ENCODE data around the gene MARK2. TPM values are rescaled to one million over a fixed set of nuclear protein-coding genes. Genes with fewer than 3 reads are reported as not detected.
A peak's percentile ranks its signal among the peaks of the same experiment; 100 is the strongest.

MARK2 gene
- total RNA-seq, 3 donors from 2014 or later, result 32.6 to 33.6 (median 33.4) TPM

DNA sequence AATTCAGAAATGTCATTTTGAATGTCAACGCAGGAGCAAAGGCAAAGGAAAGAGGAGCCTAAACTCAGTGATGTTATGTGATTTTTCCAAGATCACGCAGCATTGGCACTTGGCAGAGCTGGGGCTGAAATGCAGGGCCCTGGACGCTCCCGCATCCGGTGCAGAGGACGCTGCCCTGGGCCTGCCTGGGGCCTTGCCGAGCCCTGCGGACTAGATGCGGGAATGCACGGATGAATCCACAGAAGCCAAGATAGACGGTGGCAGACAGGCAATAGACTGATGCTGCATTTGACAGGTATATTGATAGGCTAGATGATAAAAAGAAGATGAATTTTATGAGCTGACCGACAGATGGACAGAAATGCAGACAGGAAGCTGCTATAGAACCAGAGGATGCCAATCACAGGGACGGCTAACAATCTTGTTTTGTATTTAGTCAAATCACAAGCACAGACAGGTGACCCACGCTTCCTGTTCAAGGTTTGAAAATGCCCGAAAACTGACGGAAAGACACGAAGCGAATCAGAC, 696 bp upstream of the MARK2 start:
- Mint-ChIP-seq H3K9me3 (no peaks in the 10 kb centered on the region), H3K27me3 (ENCODE audit: low read depth) (no peaks in the 10 kb centered on the region), H3K4me3 (peak overlapping the region; percentile 86), H3K36me3 (ENCODE audit: insufficient read depth) (no peaks in the 10 kb centered on the region), H3K4me1 (ENCODE audit: low read depth) (peaks cover 43% of the 10 kb centered on the region)
- ATAC-seq, result no peak
- no peak for DNase-seq

DNA sequence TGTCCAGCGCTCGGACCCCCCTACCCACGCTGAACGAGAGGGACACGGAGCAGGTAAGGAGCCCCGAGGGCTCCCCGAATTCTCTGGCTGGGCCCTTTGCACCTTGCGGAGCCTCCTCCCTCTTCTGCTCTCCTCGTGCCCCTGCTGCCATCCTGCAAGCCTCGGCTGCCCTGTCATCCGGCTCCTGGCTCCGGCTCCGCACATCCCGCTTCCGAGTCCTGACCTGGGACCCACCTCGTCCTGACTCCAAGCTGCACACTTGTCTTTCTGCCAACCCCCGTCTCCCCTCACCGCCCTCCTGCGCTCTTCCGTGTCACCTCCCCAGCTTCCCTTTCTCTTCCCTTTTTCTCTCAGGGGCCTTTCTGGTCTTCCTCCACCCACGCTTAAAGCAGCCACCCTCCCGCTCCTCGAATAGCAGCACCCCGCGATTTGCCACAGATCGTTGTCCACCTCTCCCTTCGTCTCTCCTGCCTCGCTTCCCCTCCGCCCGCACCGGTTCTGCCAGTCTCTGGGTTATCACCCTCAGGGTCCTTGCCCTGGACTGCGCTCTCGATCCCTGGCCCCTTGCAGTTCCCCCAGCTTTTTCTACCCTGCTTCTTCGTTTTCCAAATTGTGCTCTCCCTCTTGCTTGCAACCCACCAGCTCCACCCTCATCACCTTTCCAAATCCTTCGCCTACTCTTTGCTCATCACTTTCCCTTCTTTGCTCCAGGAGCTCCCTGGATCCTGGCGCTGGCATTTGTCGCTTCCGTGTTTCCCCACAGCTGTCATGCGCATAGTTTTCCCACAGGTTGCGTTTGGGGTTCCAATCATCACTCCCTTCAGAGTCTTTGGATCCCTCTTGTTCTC, 822 bp downstream of the MARK2 start:
- Mint-ChIP-seq H3K4me1 (ENCODE audit: low read depth) (peaks cover 55% of the 10 kb centered on the region), H3K9me3 (no peaks in the 10 kb centered on the region), H3K4me3 (peak overlapping the region; percentile 91), H3K27me3 (ENCODE audit: low read depth) (no peaks in the 10 kb centered on the region), H3K36me3 (ENCODE audit: insufficient read depth) (peaks cover 4% of the 10 kb centered on the region)
- DNase-seq, result peak; percentile 11
- ATAC-seq, result no peak

DNA sequence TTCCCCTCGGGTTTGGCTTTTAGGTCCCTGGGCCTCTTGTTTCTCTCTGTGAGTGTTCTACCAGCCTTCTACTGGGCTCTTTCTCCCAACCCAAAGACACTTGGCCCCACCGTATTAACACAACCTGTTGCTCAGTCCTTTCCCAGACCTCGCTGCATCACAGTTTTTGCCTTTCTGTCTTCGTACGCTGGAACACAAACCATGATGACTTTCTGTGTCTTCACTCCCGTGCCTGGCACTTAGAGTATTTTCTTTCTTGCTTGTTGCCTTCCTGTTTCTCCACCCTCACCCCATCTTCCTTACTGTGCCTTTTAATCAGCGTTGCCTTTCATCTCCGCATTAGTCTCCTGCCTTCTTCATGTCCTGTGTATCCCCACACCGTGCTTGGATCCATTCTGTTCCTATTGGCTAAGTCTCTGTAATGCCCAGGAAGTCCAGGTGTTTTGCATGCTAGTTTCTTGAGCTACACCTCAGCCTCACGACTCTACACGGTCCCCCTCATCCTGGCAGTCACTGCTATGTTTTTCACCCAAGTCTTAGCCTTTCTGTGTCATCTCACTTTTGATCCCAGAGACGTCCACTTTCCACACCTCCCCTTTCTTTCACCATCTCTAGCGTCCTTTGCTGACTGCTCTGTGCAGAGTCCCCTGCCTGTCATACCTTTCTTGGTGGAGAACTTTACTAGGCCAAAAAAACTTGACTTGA, 1.6 kb downstream of the MARK2 start:
- H3K36me3 Mint-ChIP-seq (ENCODE audit: insufficient read depth), result peaks cover 4% of the 10 kb centered on the region
- no peaks in the 10 kb centered on the region for H3K9me3 Mint-ChIP-seq
- peak overlapping the region; percentile 91 for H3K4me3 Mint-ChIP-seq
- peaks cover 63% of the 10 kb centered on the region for H3K4me1 Mint-ChIP-seq (ENCODE audit: low read depth)
- ATAC-seq (no peak), DNase-seq (no peak)
- no peaks in the 10 kb centered on the region for H3K27me3 Mint-ChIP-seq (ENCODE audit: low read depth)

DNA sequence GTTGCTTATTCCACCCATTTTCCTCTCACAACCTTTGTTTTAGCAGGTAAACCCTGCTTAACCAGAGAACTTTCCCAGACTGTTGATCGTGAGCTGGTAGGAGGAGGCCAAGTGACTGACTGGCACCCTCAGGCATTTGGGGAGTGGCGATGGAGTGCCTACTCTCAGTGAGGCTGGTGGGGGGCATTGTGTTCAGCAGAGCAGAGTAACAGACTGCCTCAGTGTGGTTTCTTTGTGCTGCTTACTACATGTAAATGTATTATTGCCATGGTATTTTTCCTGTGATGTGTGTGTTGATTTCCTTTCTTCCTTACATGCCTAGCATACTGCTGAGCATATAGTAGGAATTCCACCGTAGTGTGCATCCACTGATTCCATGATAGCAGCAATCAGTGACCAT, 2.6 kb downstream of the MARK2 start:
- H3K36me3 Mint-ChIP-seq (ENCODE audit: insufficient read depth), result peaks cover 4% of the 10 kb centered on the region
- peaks cover 68% of the 10 kb centered on the region for H3K4me1 Mint-ChIP-seq (ENCODE audit: low read depth)
- H3K4me3 Mint-ChIP-seq, result peak overlapping the region; percentile 91
- DNase-seq, result no peak
- H3K27me3 Mint-ChIP-seq (ENCODE audit: low read depth), result no peaks in the 10 kb centered on the region
- no peaks in the 10 kb centered on the region for H3K9me3 Mint-ChIP-seq
- no peak for ATAC-seq

DNA sequence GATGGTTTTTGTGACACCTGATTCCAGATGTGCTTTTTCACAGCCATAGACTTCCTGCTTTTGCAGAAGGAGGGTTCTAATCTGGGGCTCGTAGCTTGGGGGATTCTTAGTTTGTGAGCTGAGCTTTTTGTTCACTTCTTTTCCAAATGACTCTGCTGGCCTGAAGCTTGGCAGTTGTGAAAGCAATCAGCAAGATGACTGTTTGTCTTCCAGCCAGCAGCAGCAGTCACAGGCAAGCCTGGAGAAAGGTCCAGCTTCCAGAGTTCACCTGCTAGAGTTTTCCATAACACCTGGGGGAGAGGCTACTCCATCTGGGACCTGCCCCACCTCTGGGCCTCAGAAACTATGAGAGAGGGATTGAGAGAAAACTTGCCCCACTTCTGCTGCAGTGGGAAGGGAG, 4.1 kb downstream of the MARK2 start:
- ATAC-seq (no peak), DNase-seq (no peak)
- no peak overlapping the region for H3K4me3 Mint-ChIP-seq
- peaks cover 6% of the 10 kb centered on the region for H3K36me3 Mint-ChIP-seq (ENCODE audit: insufficient read depth)
- no peaks in the 10 kb centered on the region for H3K27me3 Mint-ChIP-seq (ENCODE audit: low read depth)
- H3K9me3 Mint-ChIP-seq, result no peaks in the 10 kb centered on the region
- H3K4me1 Mint-ChIP-seq (ENCODE audit: low read depth), result peaks cover 69% of the 10 kb centered on the region

DNA sequence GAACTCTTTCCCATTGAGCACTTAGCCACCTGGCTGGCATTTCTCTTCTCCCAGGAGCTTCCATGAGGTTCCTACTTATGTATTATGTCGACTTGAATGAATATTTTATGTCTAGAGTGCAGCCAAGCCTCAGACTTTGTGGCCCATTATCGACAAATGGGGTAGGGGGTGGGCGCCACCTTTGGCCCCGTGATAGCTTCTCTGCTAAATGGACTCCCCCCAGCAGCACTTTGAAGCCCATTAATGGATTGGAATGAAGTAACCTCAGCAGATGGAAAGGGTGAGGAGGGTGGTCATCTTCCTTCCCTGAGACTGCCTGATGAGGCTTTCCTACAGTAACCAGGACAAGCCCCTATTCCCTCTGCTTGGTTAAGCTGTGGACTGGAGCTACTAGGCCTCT, 5.9 kb downstream of the MARK2 start:
- Mint-ChIP-seq H3K9me3 (no peaks in the 10 kb centered on the region), H3K27me3 (ENCODE audit: low read depth) (no peaks in the 10 kb centered on the region), H3K4me1 (ENCODE audit: low read depth) (peaks cover 78% of the 10 kb centered on the region), H3K36me3 (ENCODE audit: insufficient read depth) (peaks cover 9% of the 10 kb centered on the region), H3K4me3 (no peak overlapping the region)
- ATAC-seq (no peak), DNase-seq (no peak)

DNA sequence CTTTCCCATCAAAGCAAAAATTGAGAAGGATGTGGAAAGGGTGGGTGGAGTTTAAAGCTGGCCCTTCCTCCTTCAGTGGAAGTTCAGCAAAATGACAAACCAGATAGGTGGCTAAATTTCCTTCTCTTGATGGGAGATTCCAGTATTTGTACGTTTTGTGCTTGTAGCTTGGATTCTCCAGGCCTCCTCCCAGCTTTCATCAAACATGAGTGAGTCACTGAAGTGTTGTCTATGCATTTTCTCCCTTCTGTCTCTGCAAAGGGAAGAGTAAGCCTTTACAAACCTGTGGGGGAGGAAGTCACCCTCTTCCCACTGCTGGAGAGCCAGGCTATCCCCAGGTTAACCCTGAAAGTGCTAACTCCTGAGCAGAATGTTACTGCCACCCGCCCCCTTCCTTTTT, 6.4 kb downstream of the MARK2 start:
- peaks cover 79% of the 10 kb centered on the region for H3K4me1 Mint-ChIP-seq (ENCODE audit: low read depth)
- H3K4me3 Mint-ChIP-seq, result no peak overlapping the region
- no peak for ATAC-seq
- peaks cover 9% of the 10 kb centered on the region for H3K36me3 Mint-ChIP-seq (ENCODE audit: insufficient read depth)
- no peaks in the 10 kb centered on the region for H3K27me3 Mint-ChIP-seq (ENCODE audit: low read depth)
- H3K9me3 Mint-ChIP-seq, result no peaks in the 10 kb centered on the region
- no peak for DNase-seq

DNA sequence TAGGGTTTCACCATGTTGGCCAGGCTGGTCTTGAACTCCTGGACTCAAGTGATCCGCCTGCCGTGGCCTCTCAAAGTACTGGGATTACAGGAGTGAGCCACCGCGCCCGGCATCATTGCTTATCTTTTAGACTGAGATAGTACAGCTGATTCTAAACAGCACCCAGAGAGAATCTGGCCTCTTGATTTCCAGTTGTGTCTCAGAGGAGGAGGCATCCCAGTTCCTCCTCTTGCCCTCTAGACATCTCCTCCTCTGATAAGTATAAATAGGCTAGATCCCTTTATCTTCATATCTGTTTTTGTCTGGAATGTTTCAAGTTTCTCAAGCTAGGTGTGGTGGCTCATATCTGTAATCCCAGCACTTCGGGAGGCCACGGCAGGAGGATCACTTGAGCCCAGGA, 7.0 kb downstream of the MARK2 start:
- DNase-seq (no peak), ATAC-seq (no peak)
- Mint-ChIP-seq H3K4me3 (no peak overlapping the region), H3K36me3 (ENCODE audit: insufficient read depth) (peaks cover 9% of the 10 kb centered on the region), H3K4me1 (ENCODE audit: low read depth) (peaks cover 79% of the 10 kb centered on the region), H3K9me3 (no peaks in the 10 kb centered on the region), H3K27me3 (ENCODE audit: low read depth) (no peaks in the 10 kb centered on the region)

DNA sequence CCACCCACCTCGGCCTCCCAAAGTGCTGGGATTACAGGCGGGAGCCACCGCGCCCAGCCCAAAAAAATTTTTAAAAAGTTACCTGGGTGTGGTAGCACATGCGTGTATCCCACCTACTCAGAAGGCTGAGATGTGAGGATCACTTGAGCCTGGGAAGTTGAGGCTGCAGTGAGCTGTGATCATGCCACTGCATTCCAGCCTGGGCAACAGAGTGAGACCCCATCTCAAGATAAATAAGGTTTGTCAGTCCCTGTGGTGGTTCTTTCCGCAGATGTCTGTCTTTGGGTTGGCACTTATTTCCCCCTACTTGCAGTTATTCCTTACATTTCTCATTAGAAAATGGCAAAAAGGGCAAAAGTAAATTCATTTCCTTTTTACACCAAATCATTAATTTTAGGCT, 8.0 kb downstream of the MARK2 start:
- DNase-seq, result no peak
- Mint-ChIP-seq H3K4me3 (no peak overlapping the region), H3K9me3 (no peaks in the 10 kb centered on the region), H3K4me1 (ENCODE audit: low read depth) (peaks cover 79% of the 10 kb centered on the region), H3K36me3 (ENCODE audit: insufficient read depth) (peaks cover 13% of the 10 kb centered on the region), H3K27me3 (ENCODE audit: low read depth) (no peaks in the 10 kb centered on the region)
- no peak for ATAC-seq

DNA sequence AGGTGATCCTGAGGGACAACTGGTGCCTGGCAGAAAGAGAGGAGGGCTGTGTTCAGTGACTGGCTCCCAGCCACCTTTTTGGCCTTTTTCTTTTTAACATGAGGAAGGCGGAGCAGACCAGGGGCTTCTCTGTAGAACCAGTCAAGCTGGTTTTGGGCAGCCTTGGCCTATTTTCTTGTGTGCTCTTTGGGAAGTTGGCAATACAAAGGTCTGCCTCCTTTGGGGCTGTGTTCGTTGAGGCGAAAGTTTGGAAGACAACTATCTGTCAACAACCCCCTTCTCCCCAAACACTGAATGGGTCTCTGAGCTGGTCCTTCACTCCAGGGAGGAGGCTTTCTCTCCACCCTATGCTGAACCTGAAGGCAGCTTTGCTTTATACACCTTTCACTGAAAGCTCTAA, 8.5 kb downstream of the MARK2 start:
- H3K9me3 Mint-ChIP-seq, result no peaks in the 10 kb centered on the region
- H3K27me3 Mint-ChIP-seq (ENCODE audit: low read depth), result no peaks in the 10 kb centered on the region
- peaks cover 13% of the 10 kb centered on the region for H3K36me3 Mint-ChIP-seq (ENCODE audit: insufficient read depth)
- peaks cover 79% of the 10 kb centered on the region for H3K4me1 Mint-ChIP-seq (ENCODE audit: low read depth)
- DNase-seq (no peak), ATAC-seq (no peak)
- H3K4me3 Mint-ChIP-seq, result no peak overlapping the region

DNA sequence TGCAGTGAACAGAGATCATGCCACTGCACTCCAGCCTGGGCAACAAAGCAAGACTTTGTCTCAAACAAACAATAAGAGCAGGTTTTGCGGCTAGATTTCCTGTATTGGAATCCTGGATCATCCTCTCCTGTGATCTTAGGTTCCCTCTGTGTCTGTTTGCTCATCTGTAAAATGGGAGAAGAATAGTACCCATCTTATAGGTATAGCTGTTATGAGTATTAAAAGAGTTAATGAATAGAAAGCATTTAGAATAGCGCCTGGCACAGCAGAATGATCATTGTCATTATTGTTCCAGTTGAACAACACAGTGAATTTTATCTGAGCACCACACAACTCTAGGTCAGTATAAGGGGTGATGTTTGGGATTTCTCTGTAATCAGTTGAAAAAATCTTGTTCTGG, 10.8 kb downstream of the MARK2 start:
- DNase-seq, result no peak
- peaks cover 10% of the 10 kb centered on the region for H3K36me3 Mint-ChIP-seq (ENCODE audit: insufficient read depth)
- H3K4me3 Mint-ChIP-seq, result no peak overlapping the region
- H3K9me3 Mint-ChIP-seq, result no peaks in the 10 kb centered on the region
- ATAC-seq, result no peak
- peaks cover 71% of the 10 kb centered on the region for H3K4me1 Mint-ChIP-seq (ENCODE audit: low read depth)
- no peaks in the 10 kb centered on the region for H3K27me3 Mint-ChIP-seq (ENCODE audit: low read depth)

DNA sequence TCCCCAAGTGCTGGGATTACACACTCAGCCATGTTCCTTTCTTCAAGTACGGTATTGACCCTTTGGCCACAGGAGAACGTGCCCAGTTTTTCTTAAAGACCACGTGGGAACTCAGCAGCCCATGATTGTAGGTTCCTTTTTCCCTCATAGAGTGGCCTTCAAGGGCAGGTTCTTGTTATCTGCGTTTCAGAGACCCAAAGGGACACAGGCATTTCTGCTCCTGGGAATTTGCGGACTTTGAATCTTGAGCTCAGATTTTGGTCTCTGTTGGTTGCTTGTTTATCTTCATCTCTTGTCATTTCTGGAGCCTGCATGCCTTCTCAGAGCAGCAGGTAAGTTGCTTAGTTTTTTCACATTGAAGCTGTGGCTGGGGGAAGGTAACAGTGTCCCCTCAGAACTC, 12.0 kb downstream of the MARK2 start:
- Mint-ChIP-seq H3K9me3 (no peaks in the 10 kb centered on the region), H3K27me3 (ENCODE audit: low read depth) (no peaks in the 10 kb centered on the region), H3K4me1 (ENCODE audit: low read depth) (peaks cover 70% of the 10 kb centered on the region), H3K4me3 (peak overlapping the region; percentile 74), H3K36me3 (ENCODE audit: insufficient read depth) (peaks cover 10% of the 10 kb centered on the region)
- no peak for ATAC-seq
- DNase-seq, result no peak

DNA sequence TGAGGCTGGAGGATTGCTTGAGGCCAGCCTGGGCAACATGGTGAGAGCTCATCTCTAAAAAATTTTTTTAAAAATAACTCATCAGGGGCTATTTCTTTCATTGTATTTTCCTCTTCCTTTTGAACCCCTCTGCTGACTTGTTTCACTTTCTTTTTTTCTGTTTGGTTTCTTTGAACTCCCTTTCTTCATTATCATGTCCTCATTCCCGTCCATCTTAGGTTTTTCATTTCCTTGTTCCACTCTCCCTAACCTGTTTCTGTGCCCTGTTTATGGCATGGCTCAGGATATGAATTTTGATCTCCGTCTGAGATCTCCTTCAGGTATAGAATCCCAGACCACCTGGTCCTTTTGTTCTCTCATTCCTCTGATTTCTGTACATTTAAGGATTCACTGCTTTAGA, 12.5 kb downstream of the MARK2 start:
- no peaks in the 10 kb centered on the region for H3K27me3 Mint-ChIP-seq (ENCODE audit: low read depth)
- peaks cover 10% of the 10 kb centered on the region for H3K36me3 Mint-ChIP-seq (ENCODE audit: insufficient read depth)
- peak in 1 of 2 donors; percentile 38 for ATAC-seq

DNA sequence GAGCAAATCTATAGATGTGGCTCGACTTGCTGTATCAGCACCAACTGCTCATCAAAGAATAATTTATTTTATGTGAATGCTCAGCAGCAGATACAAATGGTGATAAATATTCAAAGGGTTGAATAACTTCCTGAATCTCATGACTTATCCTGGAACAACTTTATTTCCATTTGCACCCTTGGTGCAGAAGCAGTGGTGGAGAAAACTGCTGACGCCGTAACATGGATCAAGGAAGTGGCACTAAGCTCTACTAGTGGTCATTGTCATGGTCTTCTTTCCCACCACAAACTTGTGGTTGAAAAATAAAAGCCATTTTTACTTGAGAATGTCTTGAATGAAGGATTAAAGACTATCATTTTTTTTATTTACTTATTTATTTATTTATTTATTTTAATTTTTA, 14.6 kb downstream of the MARK2 start:
- ATAC-seq (no peak), DNase-seq (no peak)
- Mint-ChIP-seq H3K27me3 (ENCODE audit: low read depth) (no peaks in the 10 kb centered on the region), H3K36me3 (ENCODE audit: insufficient read depth) (peaks cover 7% of the 10 kb centered on the region), H3K4me3 (no peak overlapping the region), H3K9me3 (no peaks in the 10 kb centered on the region), H3K4me1 (ENCODE audit: low read depth) (peaks cover 68% of the 10 kb centered on the region)

More for the DNA sequence above, 12.5 kb downstream of the MARK2 start:
- no peaks in the 10 kb centered on the region for H3K9me3 Mint-ChIP-seq
- H3K4me1 Mint-ChIP-seq (ENCODE audit: low read depth), result peaks cover 70% of the 10 kb centered on the region
- no peak for DNase-seq
- H3K4me3 Mint-ChIP-seq, result peak overlapping the region; percentile 74

DNA sequence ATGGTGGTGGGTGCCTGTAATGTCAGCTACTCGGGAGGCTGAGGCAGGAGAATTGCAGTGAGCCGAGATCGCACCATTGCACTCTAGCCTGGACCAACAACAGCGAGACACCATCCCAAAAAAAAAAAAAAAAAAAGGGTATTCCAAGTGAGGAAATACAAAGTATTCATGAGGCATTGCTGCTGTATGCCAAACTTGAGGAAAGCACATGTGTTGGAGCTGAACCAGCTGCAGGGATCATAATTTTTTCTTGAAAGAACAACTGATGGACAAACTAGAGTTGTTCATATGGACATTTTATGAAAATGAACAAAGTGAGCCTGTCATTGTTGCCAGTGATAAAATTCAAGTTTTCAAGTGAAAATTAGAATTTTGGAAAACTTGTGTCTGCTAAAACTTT, 15.8 kb downstream of the MARK2 start:
- Mint-ChIP-seq H3K4me3 (no peak overlapping the region), H3K27me3 (ENCODE audit: low read depth) (no peaks in the 10 kb centered on the region), H3K9me3 (no peaks in the 10 kb centered on the region), H3K36me3 (ENCODE audit: insufficient read depth) (peaks cover 4% of the 10 kb centered on the region), H3K4me1 (ENCODE audit: low read depth) (peaks cover 64% of the 10 kb centered on the region)
- no peak for DNase-seq
- no peak for ATAC-seq

Measured in activated T-cell treated with anti-CD3 and anti-CD28 coated beads, Interleukin-2, amount 50 U/mL, for 4 hours (primary cell).